Fibroblast of mammary gland (primary cell): ENCODE measurements around the gene CCDC186.

ENCODE experiments used
- DNase-seq: peaks from one replicate; pipeline ENCODE4 v3.0.0-alpha.2; 2010; ENCODE audit warnings: low read depth
- H3K4me3 ChIP-seq: 2 replicates; pipeline ENCODE4 v1.5.1; 2011; ENCODE audit warnings: low read depth, mild to moderate bottlenecking, low read length, moderate library complexity; ENCODE audit not compliant: control insufficient read depth
- TF ChIP-seq, protein P1 (sequence below): conservative IDR thresholded peaks from 2 replicates; pipeline ENCODE4 v1.5.1; 2011; ENCODE audit warnings: low read depth, low read length, inconsistent platforms; ENCODE audit not compliant: control insufficient read depth, insufficient read depth

CCDC186 gene

DNA sequence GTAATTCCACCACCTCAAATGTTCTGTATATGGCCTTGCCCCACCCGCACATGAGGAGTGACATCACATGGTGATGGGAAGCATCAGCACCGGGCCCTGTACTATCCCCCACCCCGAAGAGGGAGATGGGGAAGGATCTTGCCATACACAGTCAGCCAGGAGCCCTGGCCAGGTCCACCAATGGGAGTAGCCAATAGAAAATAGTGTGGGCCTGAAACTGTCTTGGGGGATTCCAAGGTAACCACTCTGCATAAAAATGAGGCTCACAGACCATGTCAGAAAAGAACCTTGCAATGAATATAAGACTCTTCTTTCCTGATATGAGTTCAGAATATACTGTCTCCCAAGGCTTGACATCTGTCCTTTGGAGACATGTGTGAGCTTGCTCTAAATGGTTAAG lies 79.2 kb downstream of the CCDC186 start:
- H3K4me3 ChIP-seq = no peak overlapping the region
- TF ChIP-seq, protein P1, sequence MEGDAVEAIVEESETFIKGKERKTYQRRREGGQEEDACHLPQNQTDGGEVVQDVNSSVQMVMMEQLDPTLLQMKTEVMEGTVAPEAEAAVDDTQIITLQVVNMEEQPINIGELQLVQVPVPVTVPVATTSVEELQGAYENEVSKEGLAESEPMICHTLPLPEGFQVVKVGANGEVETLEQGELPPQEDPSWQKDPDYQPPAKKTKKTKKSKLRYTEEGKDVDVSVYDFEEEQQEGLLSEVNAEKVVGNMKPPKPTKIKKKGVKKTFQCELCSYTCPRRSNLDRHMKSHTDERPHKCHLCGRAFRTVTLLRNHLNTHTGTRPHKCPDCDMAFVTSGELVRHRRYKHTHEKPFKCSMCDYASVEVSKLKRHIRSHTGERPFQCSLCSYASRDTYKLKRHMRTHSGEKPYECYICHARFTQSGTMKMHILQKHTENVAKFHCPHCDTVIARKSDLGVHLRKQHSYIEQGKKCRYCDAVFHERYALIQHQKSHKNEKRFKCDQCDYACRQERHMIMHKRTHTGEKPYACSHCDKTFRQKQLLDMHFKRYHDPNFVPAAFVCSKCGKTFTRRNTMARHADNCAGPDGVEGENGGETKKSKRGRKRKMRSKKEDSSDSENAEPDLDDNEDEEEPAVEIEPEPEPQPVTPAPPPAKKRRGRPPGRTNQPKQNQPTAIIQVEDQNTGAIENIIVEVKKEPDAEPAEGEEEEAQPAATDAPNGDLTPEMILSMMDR = no peak
- no peak for DNase-seq

DNA sequence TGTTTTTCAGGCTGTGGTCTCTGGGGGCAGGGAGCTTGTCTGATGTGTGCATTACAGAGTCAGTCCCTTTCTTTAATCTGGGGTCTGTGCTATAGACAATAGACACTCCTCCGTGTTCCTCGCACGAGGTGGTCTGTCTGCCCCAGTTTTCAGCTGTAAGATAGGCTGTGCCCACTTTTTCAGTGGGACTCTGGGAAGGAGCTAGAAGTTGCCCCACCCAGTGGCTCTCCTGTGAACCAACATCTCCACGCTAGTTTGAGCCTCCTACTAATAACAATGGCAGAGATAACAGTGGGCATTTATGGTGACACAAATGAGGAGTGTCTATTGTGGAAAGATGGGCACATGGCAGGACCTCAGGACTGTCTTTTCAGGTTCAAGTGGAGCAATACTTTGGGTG lies 86.3 kb downstream of the CCDC186 start:
- TF ChIP-seq, protein P1 = no peak
- no peak for DNase-seq
- H3K4me3 ChIP-seq = no peak overlapping the region

DNA sequence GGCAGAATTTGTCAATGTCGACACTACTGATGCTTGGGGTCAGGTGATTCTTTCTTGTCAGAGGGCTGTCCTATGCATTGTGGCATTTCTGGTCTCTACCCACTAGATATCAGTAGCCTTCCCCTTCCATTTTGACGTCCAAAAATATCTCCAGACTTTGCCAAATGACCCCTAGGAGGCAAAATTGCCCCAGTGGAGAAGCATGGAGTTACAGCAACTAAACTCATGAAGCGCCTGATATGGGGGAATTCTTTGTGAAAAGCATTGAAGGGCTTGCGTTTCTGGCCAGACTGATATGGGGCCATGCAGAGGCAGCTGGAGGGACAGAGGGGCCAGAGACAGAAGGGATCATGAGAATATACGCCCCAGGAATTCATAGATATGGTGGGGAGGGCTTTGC lies 86.7 kb downstream of the CCDC186 start:
- TF ChIP-seq, protein P1 = no peak
- no peak for DNase-seq
- H3K4me3 ChIP-seq = no peak overlapping the region

GRCh38 chr10:114084215-114084614 lies 89.8 kb downstream of the CCDC186 start:
- H3K4me3 ChIP-seq = no peak overlapping the region
- no peak for DNase-seq
- TF ChIP-seq, protein P1 = no peak

GRCh38 chr10:114083040-114083439 lies 91.0 kb downstream of the CCDC186 start:
- H3K4me3 ChIP-seq = no peak overlapping the region
- TF ChIP-seq, protein P1 = no peak
- no peak for DNase-seq

- TF ChIP-seq, protein P1 = no peak
- no peak overlapping the region for H3K4me3 ChIP-seq
- DNase-seq = no peak
These were observed 92.0 kb downstream of the CCDC186 start for GRCh38 chr10:114081911-114082583.

DNA sequence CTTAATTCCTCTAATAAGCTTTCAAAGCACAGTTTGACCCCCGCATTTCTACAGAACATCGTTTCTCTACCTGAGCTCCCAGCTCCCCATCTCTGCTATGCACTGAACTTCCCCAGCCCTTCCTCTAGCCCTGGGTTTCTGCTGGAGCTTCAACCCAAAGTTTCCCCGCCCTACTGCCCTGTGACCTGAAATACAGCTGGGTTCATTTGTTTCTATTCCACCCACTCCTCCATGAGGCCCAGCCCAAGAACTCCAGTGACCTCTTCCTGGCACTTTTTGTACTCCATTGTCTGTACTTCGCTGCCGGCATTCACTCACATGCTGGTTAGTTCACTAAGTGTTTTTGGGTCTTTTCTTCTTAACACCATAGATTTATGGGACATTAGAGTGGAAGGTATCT lies 94.6 kb downstream of the CCDC186 start:
- TF ChIP-seq, protein P1 = no peak
- DNase-seq = no peak
- no peak overlapping the region for H3K4me3 ChIP-seq
